Measurements from ENCODE around the gene TMEM45A.

The TMEM45A gene

DNA sequence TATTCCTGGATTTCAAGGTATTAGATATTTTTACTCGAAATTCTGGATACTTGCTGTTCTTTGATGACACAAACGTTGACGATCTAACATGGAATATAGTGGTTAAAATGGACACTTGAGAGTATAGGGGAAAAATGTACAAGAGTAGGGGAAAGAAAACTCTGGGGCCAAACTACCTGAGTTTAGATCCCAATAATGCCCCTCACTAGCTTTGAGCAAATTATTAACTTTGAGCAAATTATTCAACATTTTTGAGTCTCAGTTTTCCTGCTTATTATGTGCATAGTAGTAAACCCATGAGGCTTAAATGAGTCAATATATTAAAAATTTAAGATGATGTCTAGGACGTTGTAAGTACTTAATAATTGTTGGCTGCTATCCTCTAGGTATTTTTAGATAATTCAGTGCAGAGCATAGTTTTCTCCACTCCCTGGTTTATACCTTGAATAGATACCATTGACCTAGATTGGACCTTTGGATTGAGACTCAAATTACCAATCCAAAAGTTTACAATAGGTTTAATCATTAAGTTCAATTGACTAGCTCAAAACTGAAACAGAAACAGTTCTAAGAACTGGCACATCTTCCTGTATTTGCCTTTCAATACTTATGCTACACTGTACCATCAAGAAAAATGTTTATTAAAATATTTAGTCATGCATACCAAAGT is 121.4 kb downstream of the TMEM45A start:
- no peak for DNase-seq (ENCODE audit: low read depth, low spot score)

DNA sequence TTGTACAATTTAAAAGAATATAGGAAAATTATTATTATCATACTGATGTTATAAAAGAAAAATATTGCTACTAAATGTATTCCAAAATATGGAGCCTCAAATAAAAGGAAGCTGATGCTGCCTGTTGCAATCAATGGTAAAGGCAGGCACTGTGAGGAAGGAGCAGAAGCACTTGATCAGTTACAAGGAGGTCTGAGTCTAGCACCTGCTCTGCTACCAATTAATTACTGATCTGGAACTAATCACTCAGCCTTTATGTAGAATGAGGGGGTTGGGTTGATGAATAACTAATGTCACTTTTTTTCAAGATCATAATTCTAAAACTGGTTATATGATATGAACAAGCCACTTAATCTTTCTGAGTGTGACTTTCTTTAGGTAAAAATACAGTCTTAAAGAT is 122.5 kb downstream of the TMEM45A start:
- no peak for DNase-seq (ENCODE audit: low read depth, low spot score)

DNA sequence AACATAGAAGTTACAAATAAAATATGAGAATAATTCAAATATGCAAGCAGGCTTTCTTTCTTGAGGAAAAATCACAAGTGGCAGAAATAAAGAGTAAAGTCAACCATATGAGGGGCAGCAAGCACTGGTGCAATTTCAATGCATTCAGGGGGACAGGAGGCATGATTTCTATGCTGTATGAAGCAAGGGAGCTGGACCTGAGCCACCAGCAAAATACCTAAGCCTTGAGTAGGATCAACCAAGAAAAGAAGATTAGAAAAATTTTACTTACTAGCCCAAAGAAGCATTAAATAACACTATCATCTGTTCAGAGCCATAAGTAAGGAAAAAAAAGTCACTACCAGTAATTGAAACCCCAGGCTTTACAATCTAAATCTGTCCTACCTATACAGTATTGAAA is 123.3 kb downstream of the TMEM45A start:
- no peak for DNase-seq (ENCODE audit: low read depth, low spot score)

DNA sequence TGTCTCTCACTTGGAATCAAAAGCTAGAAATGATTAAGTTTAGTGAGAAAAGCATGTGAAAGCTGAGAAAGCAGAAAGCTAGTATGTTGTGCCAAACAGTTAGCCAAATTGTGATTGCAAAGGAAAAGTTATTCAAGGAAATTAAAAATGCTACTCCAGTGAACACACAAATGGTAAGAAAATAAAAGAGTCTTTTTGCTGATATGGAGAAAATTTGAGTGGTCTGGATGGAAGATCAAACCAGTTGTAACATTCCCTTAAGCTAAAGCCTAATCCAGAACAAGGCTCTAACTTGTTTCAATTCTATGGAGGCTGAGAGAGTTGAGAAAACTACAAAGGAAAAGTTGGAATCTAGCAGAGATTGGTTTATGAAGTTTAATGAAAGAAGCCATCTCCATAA is 128.8 kb downstream of the TMEM45A start:
- DNase-seq (ENCODE audit: low read depth, low spot score) = no peak

All from iPS DF 19.7 (cell line).